Measurements from ENCODE around the gene SDK1. TPM values are rescaled to one million over a fixed set of nuclear protein-coding genes. Genes with fewer than 3 reads are reported as not detected.

Gene SDK1
- total RNA-seq, 1 experiment from 2014 or later: 20.0 TPM

GRCh38 chr7:4066206-4066605 lies 765.2 kb downstream of the SDK1 start:
- intact Hi-C loops (cut with micrococcal nuclease; ENCODE audit: unreplicated experiment): no loop called here
- no peaks in the 10 kb centered on the region for H3K4me1 Mint-ChIP-seq (ENCODE audit: low read depth, unreplicated experiment)
- no peak for TF ChIP-seq CTCF (IDR thresholded peaks at IDR 0.05; ENCODE audit: unreplicated experiment)
- CTCF ChIA-PET: no interaction called here
- H3K4me3 Mint-ChIP-seq (ENCODE audit: low read depth, unreplicated experiment): no peak overlapping the region
- BruUV-seq (replicated peaks): no TSS peak
- no peaks in the 10 kb centered on the region for H3K36me3 Mint-ChIP-seq (ENCODE audit: insufficient read depth, unreplicated experiment)
- H3K27me3 Mint-ChIP-seq (ENCODE audit: unreplicated experiment): no peaks in the 10 kb centered on the region
- H3K9me3 Mint-ChIP-seq (ENCODE audit: low read depth, unreplicated experiment): no peaks in the 10 kb centered on the region
- H3K27ac Mint-ChIP-seq (ENCODE audit: unreplicated experiment): no peak overlapping the region
- DNase-seq: no peak

- intact Hi-C loops (cut with micrococcal nuclease; ENCODE audit: unreplicated experiment): no loop called here
- TF ChIP-seq CTCF (IDR thresholded peaks at IDR 0.05; ENCODE audit: unreplicated experiment): no peak
- CTCF ChIA-PET: no interaction called here
- no peak overlapping the region for H3K27ac Mint-ChIP-seq (ENCODE audit: unreplicated experiment)
- BruUV-seq (replicated peaks): no TSS peak
- H3K27me3 Mint-ChIP-seq (ENCODE audit: unreplicated experiment): no peaks in the 10 kb centered on the region
- no peaks in the 10 kb centered on the region for H3K36me3 Mint-ChIP-seq (ENCODE audit: insufficient read depth, unreplicated experiment)
- H3K4me1 Mint-ChIP-seq (ENCODE audit: low read depth, unreplicated experiment): no peaks in the 10 kb centered on the region
- no peaks in the 10 kb centered on the region for H3K9me3 Mint-ChIP-seq (ENCODE audit: low read depth, unreplicated experiment)
- no peak for DNase-seq
- H3K4me3 Mint-ChIP-seq (ENCODE audit: low read depth, unreplicated experiment): no peak overlapping the region
Observed at GRCh38 chr7:4066626-4067475, 765.8 kb downstream of the SDK1 start.

GRCh38 chr7:4067476-4067760 lies 766.4 kb downstream of the SDK1 start:
- no peaks in the 10 kb centered on the region for H3K36me3 Mint-ChIP-seq (ENCODE audit: insufficient read depth, unreplicated experiment)
- no peak for TF ChIP-seq CTCF (IDR thresholded peaks at IDR 0.05; ENCODE audit: unreplicated experiment)
- no peak overlapping the region for H3K27ac Mint-ChIP-seq (ENCODE audit: unreplicated experiment)
- no peaks in the 10 kb centered on the region for H3K9me3 Mint-ChIP-seq (ENCODE audit: low read depth, unreplicated experiment)
- H3K4me3 Mint-ChIP-seq (ENCODE audit: low read depth, unreplicated experiment): no peak overlapping the region
- H3K27me3 Mint-ChIP-seq (ENCODE audit: unreplicated experiment): no peaks in the 10 kb centered on the region
- BruUV-seq (replicated peaks): no TSS peak
- no peaks in the 10 kb centered on the region for H3K4me1 Mint-ChIP-seq (ENCODE audit: low read depth, unreplicated experiment)
- intact Hi-C loops (cut with micrococcal nuclease; ENCODE audit: unreplicated experiment): no loop called here
- CTCF ChIA-PET: no interaction called here
- no peak for DNase-seq

GRCh38 chr7:4067874-4068273 lies 766.8 kb downstream of the SDK1 start:
- CTCF ChIA-PET: no interaction called here
- Mint-ChIP-seq H3K36me3 (ENCODE audit: insufficient read depth, unreplicated experiment) (no peaks in the 10 kb centered on the region), H3K9me3 (ENCODE audit: low read depth, unreplicated experiment) (no peaks in the 10 kb centered on the region), H3K4me1 (ENCODE audit: low read depth, unreplicated experiment) (no peaks in the 10 kb centered on the region), H3K27me3 (ENCODE audit: unreplicated experiment) (no peaks in the 10 kb centered on the region), H3K4me3 (ENCODE audit: low read depth, unreplicated experiment) (no peak overlapping the region), H3K27ac (ENCODE audit: unreplicated experiment) (no peak overlapping the region)
- DNase-seq: no peak
- BruUV-seq (replicated peaks): no TSS peak
- no peak for TF ChIP-seq CTCF (IDR thresholded peaks at IDR 0.05; ENCODE audit: unreplicated experiment)
- intact Hi-C loops (cut with micrococcal nuclease; ENCODE audit: unreplicated experiment): no loop called here
